ENCODE measurements around the gene ZNF529.

DNA sequence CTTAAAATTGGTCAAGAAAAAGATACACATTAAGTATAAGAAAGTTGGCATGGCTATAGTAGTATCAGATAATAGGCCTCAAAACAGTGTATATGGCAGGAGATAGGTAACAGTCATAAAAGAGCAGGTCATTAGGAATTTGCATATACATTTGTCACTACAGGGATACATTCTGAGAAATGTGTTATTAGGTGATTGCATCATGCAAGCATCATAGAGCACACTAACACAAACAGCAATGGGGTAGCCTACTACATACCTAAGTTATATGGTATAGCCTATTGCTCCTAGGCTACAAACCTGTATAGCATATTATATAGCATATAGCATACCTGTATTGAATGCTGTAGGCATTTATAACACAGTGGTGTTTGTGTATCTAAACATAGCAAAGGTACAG lies 6.2 kb upstream of the ZNF529 start:
- TF ChIP-seq, protein P1, sequence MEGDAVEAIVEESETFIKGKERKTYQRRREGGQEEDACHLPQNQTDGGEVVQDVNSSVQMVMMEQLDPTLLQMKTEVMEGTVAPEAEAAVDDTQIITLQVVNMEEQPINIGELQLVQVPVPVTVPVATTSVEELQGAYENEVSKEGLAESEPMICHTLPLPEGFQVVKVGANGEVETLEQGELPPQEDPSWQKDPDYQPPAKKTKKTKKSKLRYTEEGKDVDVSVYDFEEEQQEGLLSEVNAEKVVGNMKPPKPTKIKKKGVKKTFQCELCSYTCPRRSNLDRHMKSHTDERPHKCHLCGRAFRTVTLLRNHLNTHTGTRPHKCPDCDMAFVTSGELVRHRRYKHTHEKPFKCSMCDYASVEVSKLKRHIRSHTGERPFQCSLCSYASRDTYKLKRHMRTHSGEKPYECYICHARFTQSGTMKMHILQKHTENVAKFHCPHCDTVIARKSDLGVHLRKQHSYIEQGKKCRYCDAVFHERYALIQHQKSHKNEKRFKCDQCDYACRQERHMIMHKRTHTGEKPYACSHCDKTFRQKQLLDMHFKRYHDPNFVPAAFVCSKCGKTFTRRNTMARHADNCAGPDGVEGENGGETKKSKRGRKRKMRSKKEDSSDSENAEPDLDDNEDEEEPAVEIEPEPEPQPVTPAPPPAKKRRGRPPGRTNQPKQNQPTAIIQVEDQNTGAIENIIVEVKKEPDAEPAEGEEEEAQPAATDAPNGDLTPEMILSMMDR (IDR thresholded peaks at IDR 0.05): no peak
- TF ChIP-seq POLR2A (IDR thresholded peaks at IDR 0.05): no peak

Data from body of pancreas (tissue), 4 donors.